Neural progenitor cell (in vitro differentiated cells): Measurements from ENCODE around the gene CUEDC2.

ENCODE experiments used
- CTCF ChIP-seq: fragments of 200-600 bp; sonication (generic); IDR thresholded peaks from 2 replicates; pipeline ENCODE4 v1.5.1; 2017; ENCODE audit warnings: antibody characterized with exemption, mild to moderate bottlenecking
- EZH2 ChIP-seq: fragments of 200-600 bp; sonication (generic); IDR thresholded peaks from 2 replicates; pipeline ENCODE4 v1.6.1; 2017; ENCODE audit warnings: antibody characterized with exemption, mild to moderate bottlenecking, moderate library complexity
- EZH2phosphoT487 ChIP-seq: fragments of 200-600 bp; sonication (generic); IDR thresholded peaks from 2 replicates; pipeline ENCODE4 v1.6.1; 2017; ENCODE audit warnings: antibody characterized with exemption

- TF ChIP-seq EZH2 (no peak), CTCF (no peak), EZH2phosphoT487 (no peak)
Observed at GRCh38 chr10:102395400-102396316, 36.7 kb downstream of the CUEDC2 start, which contains the start of gene NFKB2.
